ENCODE results near the gene PPIL6.

PPIL6 gene

GRCh38 chr6:109448615-109449014 lies 8.2 kb upstream of the PPIL6 start:
- Histone ChIP-seq H3K4me1 (ENCODE audit: control insufficient read depth, insufficient read depth, low read length) (no peaks in the 10 kb centered on the region), H3K9me3 (ENCODE audit: control insufficient read depth, insufficient read depth, low read length) (no peaks in the 10 kb centered on the region), H3K27me3 (ENCODE audit: control insufficient read depth, insufficient read depth, low read length) (no peaks in the 10 kb centered on the region), H3K27ac (ENCODE audit: low read length) (no peak overlapping the region), H3K36me3 (ENCODE audit: control insufficient read depth, insufficient read depth, low read length) (peaks cover 31% of the 10 kb centered on the region), H3K4me3 (ENCODE audit: low read length) (no peak overlapping the region)
- WGBS (ENCODE audit: insufficient coverage, insufficient read length): no CpG with 5 or more reads among the region's 7 CpGs
- DNase-seq (ENCODE audit: low read depth, low spot score): no peak

GRCh38 chr6:109447878-109448555 lies 7.6 kb upstream of the PPIL6 start:
- DNase-seq (ENCODE audit: low read depth, low spot score): no peak
- no peaks in the 10 kb centered on the region for H3K9me3 ChIP-seq (ENCODE audit: control insufficient read depth, insufficient read depth, low read length)
- H3K4me3 ChIP-seq (ENCODE audit: low read length): no peak overlapping the region
- H3K4me1 ChIP-seq (ENCODE audit: control insufficient read depth, insufficient read depth, low read length): no peaks in the 10 kb centered on the region
- peaks cover 31% of the 10 kb centered on the region for H3K36me3 ChIP-seq (ENCODE audit: control insufficient read depth, insufficient read depth, low read length)
- no CpG with 5 or more reads among the region's 8 CpGs for WGBS (ENCODE audit: insufficient coverage, insufficient read length)
- H3K27ac ChIP-seq (ENCODE audit: low read length): no peak overlapping the region
- no peaks in the 10 kb centered on the region for H3K27me3 ChIP-seq (ENCODE audit: control insufficient read depth, insufficient read depth, low read length)

GRCh38 chr6:109447087-109447486 lies 6.7 kb upstream of the PPIL6 start:
- no peaks in the 10 kb centered on the region for H3K9me3 ChIP-seq (ENCODE audit: control insufficient read depth, insufficient read depth, low read length)

GRCh38 chr6:109446541-109446940 lies 6.1 kb upstream of the PPIL6 start:
- Histone ChIP-seq H3K4me3 (ENCODE audit: low read length) (no peak overlapping the region), H3K27me3 (ENCODE audit: control insufficient read depth, insufficient read depth, low read length) (no peaks in the 10 kb centered on the region), H3K27ac (ENCODE audit: low read length) (no peak overlapping the region), H3K9me3 (ENCODE audit: control insufficient read depth, insufficient read depth, low read length) (no peaks in the 10 kb centered on the region), H3K36me3 (ENCODE audit: control insufficient read depth, insufficient read depth, low read length) (peaks cover 34% of the 10 kb centered on the region), H3K4me1 (ENCODE audit: control insufficient read depth, insufficient read depth, low read length) (peaks cover 3% of the 10 kb centered on the region)
- DNase-seq (ENCODE audit: low read depth, low spot score): no peak
- WGBS (ENCODE audit: insufficient coverage, insufficient read length): no CpG with 5 or more reads among the region's 8 CpGs

More at GRCh38 chr6:109447087-109447486, 6.7 kb upstream of the PPIL6 start:
- Histone ChIP-seq H3K4me1 (ENCODE audit: control insufficient read depth, insufficient read depth, low read length) (peaks cover under 1% of the 10 kb centered on the region; the same call in 1 of the 2 replicates), H3K4me3 (ENCODE audit: low read length) (no peak overlapping the region), H3K36me3 (ENCODE audit: control insufficient read depth, insufficient read depth, low read length) (peaks cover 36% of the 10 kb centered on the region), H3K27ac (ENCODE audit: low read length) (no peak overlapping the region), H3K27me3 (ENCODE audit: control insufficient read depth, insufficient read depth, low read length) (no peaks in the 10 kb centered on the region)
- DNase-seq (ENCODE audit: low read depth, low spot score): no peak
- WGBS (ENCODE audit: insufficient coverage, insufficient read length): no CpG with 5 or more reads among the region's 10 CpGs

GRCh38 chr6:109446072-109446471 lies 5.6 kb upstream of the PPIL6 start:
- Histone ChIP-seq H3K36me3 (ENCODE audit: control insufficient read depth, insufficient read depth, low read length) (peaks cover 32% of the 10 kb centered on the region), H3K4me3 (ENCODE audit: low read length) (no peak overlapping the region), H3K27me3 (ENCODE audit: control insufficient read depth, insufficient read depth, low read length) (no peaks in the 10 kb centered on the region), H3K4me1 (ENCODE audit: control insufficient read depth, insufficient read depth, low read length) (peaks cover 4% of the 10 kb centered on the region), H3K27ac (ENCODE audit: low read length) (no peak overlapping the region), H3K9me3 (ENCODE audit: control insufficient read depth, insufficient read depth, low read length) (no peaks in the 10 kb centered on the region)
- DNase-seq (ENCODE audit: low read depth, low spot score): no peak
- WGBS (ENCODE audit: insufficient coverage, insufficient read length): no CpG with 5 or more reads among the region's 15 CpGs

- WGBS (ENCODE audit: insufficient coverage, insufficient read length): no CpG with 5 or more reads among the region's 9 CpGs
- Histone ChIP-seq H3K27ac (ENCODE audit: low read length) (no peak overlapping the region), H3K27me3 (ENCODE audit: control insufficient read depth, insufficient read depth, low read length) (no peaks in the 10 kb centered on the region), H3K4me1 (ENCODE audit: control insufficient read depth, insufficient read depth, low read length) (peaks cover 4% of the 10 kb centered on the region), H3K4me3 (ENCODE audit: low read length) (no peak overlapping the region), H3K36me3 (ENCODE audit: control insufficient read depth, insufficient read depth, low read length) (peaks cover 31% of the 10 kb centered on the region), H3K9me3 (ENCODE audit: control insufficient read depth, insufficient read depth, low read length) (no peaks in the 10 kb centered on the region)
- DNase-seq (ENCODE audit: low read depth, low spot score): no peak
These were observed 5.0 kb upstream of the PPIL6 start for GRCh38 chr6:109445382-109445781.

GRCh38 chr6:109443425-109443950 lies 3.1 kb upstream of the PPIL6 start:
- WGBS (ENCODE audit: insufficient coverage, insufficient read length): no CpG with 5 or more reads among the region's 10 CpGs
- H3K27ac ChIP-seq (ENCODE audit: low read length): no peak overlapping the region
- no peaks in the 10 kb centered on the region for H3K9me3 ChIP-seq (ENCODE audit: control insufficient read depth, insufficient read depth, low read length)
- H3K4me3 ChIP-seq (ENCODE audit: low read length): no peak overlapping the region
- DNase-seq (ENCODE audit: low read depth, low spot score): no peak
- H3K36me3 ChIP-seq (ENCODE audit: control insufficient read depth, insufficient read depth, low read length): peaks cover 27% of the 10 kb centered on the region
- no peaks in the 10 kb centered on the region for H3K27me3 ChIP-seq (ENCODE audit: control insufficient read depth, insufficient read depth, low read length)
- H3K4me1 ChIP-seq (ENCODE audit: control insufficient read depth, insufficient read depth, low read length): peaks cover 4% of the 10 kb centered on the region

- Histone ChIP-seq H3K4me1 (ENCODE audit: control insufficient read depth, insufficient read depth, low read length) (peaks cover 4% of the 10 kb centered on the region), H3K36me3 (ENCODE audit: control insufficient read depth, insufficient read depth, low read length) (peaks cover 27% of the 10 kb centered on the region), H3K4me3 (ENCODE audit: low read length) (no peak overlapping the region), H3K9me3 (ENCODE audit: control insufficient read depth, insufficient read depth, low read length) (no peaks in the 10 kb centered on the region), H3K27me3 (ENCODE audit: control insufficient read depth, insufficient read depth, low read length) (no peaks in the 10 kb centered on the region), H3K27ac (ENCODE audit: low read length) (no peak overlapping the region)
- no CpG with 5 or more reads among the region's 6 CpGs for WGBS (ENCODE audit: insufficient coverage, insufficient read length)
- DNase-seq (ENCODE audit: low read depth, low spot score): no peak
These were observed 2.0 kb upstream of the PPIL6 start for GRCh38 chr6:109442393-109442924.

- Histone ChIP-seq H3K4me1 (ENCODE audit: control insufficient read depth, insufficient read depth, low read length) (peaks cover 4% of the 10 kb centered on the region), H3K27me3 (ENCODE audit: control insufficient read depth, insufficient read depth, low read length) (no peaks in the 10 kb centered on the region), H3K36me3 (ENCODE audit: control insufficient read depth, insufficient read depth, low read length) (peaks cover 21% of the 10 kb centered on the region), H3K27ac (ENCODE audit: low read length) (no peak overlapping the region), H3K4me3 (ENCODE audit: low read length) (peak overlapping the region; percentile 70), H3K9me3 (ENCODE audit: control insufficient read depth, insufficient read depth, low read length) (no peaks in the 10 kb centered on the region)
- no CpG with 5 or more reads among the region's 31 CpGs for WGBS (ENCODE audit: insufficient coverage, insufficient read length)
- no peak for DNase-seq (ENCODE audit: low read depth, low spot score)
These were observed 815 bp upstream of the PPIL6 start for GRCh38 chr6:109441069-109441816.

GRCh38 chr6:109436041-109436440 lies 4.4 kb downstream of the PPIL6 start:
- H3K4me3 ChIP-seq (ENCODE audit: low read length): no peak overlapping the region
- H3K36me3 ChIP-seq (ENCODE audit: control insufficient read depth, insufficient read depth, low read length): no peaks in the 10 kb centered on the region
- no peaks in the 10 kb centered on the region for H3K9me3 ChIP-seq (ENCODE audit: control insufficient read depth, insufficient read depth, low read length)
- no CpG with 5 or more reads among the region's 5 CpGs for WGBS (ENCODE audit: insufficient coverage, insufficient read length)
- H3K4me1 ChIP-seq (ENCODE audit: control insufficient read depth, insufficient read depth, low read length): no peaks in the 10 kb centered on the region
- H3K27ac ChIP-seq (ENCODE audit: low read length): no peak overlapping the region
- no peaks in the 10 kb centered on the region for H3K27me3 ChIP-seq (ENCODE audit: control insufficient read depth, insufficient read depth, low read length)
- no peak for DNase-seq (ENCODE audit: low read depth, low spot score)
